ENCODE results near the gene ZNF70. TPM values are rescaled to one million over a fixed set of nuclear protein-coding genes. Genes with fewer than 3 reads are reported as not detected.

ZNF70 gene
- polyA plus RNA-seq, 4 donors, result 5.6 to 8.1 (median 7.3) TPM

DNA sequence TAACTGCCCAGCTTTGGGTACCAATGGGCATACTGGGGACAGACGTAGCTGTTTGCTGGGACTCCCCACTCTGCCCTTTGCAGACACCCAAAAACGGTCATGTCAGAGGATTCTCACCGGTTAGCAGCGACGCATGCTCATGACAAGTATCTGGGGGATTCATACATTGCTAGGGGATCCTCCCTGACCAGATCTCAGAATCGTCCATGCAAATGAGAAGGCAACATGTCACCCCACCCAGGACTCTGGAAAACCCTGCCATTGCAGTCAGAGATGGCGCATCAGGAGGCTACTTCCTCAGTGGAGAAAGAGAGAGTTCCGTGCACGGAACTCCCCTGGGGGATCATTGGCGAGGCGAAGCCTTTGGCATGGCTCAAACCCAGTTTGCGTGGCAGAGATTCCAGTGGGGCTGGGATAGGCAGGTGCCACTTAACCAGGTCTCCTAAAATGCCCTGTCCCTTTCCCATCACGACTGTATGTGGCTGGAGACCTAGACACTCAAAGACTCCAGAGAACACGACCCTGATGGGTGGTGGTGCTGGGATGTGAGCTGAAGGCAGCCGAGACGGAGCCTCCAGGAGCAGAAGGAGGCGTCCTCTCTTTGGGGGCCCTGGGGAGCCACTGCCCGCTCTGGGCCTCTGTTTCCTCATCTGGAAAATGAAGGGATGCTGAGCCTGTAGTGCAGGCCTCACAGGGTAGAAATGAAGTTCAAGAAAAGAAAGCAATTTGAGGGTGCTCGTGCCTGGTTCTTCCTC lies 55.2 kb downstream of the ZNF70 start:
- DNase-seq (ENCODE audit: low read depth in 4 of 4, low spot score in 3 of 4), result no peak

DNA sequence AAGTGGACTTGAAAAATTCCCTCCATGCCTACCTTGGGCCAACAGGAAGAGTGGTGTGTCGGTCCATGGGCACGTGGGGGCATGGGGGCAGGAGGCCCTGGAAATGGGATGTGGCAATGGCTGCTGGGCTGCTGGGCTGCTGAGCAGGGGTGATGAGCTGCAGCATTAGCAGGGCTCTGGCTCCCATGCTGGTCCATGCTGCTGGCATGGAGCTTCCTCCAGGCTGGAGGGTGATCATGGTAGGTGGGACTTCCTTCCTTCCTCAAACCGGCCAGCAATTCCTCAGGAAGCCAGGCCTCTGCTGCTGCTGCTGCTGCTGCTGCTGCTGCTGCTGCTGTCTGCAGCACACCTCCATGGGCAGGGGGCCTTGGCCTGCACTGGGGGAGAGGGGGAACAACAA lies 55.8 kb downstream of the ZNF70 start:
- no peak for DNase-seq (ENCODE audit: low read depth in 4 of 4, low spot score in 3 of 4)

DNA sequence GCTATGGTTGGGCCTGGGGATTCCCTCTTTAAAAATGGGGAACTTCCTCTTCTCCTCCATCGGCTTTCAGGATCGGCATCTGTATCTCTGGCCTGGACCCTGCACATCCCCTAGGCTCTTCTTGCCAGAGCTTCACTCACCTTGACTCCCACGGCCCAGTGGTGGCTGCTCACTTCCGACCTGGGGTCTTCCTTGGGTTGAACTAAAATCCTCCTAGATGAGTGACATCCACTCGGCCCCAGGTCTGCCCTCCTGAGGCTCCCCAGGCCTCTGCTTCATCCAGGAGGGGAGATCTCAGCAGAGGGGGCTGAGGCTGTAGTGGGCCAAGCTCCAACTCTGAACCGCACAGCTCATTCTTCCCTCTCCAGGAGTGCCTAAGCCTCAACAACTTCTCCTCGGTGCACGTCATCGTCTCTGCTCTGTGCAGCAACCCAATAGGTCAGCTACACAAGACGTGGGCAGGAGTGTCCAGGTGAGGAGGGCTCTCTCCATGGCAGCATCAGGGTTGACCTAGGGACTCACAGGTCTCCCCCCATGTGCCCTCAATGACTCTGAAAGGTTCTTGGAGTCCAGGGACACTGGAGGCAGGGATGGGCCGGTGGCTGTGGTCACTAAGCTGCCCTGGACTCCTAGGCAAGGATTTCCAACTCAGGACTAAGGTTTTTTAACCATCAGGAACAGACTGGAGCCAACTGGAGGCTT lies 56.8 kb downstream of the ZNF70 start:
- DNase-seq (ENCODE audit: low read depth in 4 of 4, low spot score in 3 of 4), result no peak

DNA sequence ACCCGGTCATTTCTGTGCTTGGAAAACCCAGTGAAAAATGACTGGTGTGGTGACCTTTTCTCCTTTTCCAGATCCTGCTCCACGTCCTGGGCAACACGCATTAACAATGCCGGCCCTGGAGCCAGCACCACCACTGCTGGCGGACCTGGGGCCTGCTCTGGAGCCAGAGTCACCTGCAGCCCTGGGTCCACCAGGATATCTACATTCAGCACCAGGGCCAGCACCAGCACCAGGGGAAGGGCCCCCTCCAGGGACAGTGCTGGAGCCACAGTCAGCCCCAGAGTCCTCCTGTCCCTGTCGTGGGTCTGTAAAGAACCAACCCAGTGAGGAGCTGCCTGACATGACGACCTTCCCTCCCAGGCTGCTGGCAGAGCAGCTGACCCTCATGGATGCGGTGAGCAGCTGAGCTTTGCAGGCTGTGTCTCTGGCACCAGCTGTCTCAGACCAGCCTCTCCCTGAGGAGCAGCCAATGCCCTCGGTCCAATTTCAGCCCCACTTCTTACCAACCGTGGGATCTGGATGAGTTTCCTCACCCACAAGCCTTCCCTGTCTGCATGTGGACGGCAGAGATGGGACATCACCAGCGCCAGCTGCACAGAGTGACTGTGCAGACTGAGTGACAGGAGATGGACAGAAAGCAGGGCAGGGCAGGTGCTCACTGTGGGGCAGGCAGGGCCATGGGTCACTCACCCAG lies 58.2 kb downstream of the ZNF70 start:
- no peak for DNase-seq (ENCODE audit: low read depth in 4 of 4, low spot score in 3 of 4)

DNA sequence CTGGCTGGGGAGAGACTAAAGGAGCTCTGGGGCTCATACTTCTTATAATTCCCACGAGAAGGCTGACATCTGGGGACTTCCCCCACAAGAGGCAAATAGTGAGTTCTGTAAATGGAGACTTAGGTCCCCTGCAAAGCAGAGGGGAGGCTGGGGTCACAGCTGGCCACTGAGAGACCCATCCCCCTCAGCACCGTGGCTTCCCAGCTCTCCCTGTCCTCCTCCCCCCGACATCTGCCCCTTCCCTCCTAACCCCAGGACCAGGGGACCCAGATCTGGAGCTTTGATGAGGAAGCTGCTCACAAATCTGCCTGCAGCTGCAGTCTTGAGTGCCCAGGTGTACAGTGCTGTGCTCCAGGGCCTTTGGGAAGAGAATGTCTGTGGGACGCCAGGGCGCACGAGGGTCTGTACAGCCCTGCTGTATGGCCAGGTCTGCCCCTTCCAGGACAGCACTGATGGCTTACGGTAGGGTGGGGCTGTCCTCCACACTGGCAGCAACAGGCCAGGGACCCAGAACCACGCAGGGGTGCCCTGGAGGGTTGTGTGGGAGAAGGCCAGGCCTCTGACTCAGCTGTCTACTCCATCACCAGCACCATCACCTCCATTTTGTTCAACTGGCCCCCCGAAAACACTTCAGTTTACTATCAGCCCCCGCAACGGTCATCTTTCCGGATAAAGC lies 59.0 kb downstream of the ZNF70 start:
- no peak for DNase-seq (ENCODE audit: low read depth in 4 of 4, low spot score in 3 of 4)

DNA sequence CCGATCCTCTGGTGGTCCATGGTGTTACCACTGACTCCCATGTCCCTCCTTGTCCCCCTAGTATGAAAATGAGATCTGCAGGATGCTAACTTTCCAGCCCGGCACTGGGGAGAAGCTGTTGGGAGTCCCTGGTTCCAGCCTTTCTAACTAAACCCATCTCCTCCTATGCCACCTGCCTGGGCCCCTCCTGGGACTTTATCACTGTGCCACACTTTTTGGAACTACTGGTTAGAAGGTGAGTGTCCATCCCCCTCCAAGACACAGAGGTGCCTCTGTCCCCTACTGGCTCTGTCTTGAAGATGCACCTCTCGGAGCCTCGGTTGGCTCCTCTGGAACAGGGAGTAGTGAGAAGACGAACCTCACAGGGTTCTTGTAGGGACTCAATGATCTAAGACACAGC lies 60.2 kb downstream of the ZNF70 start, which contains the start of gene RGL4:
Gene RGL4 (plus strand): TSS at position 301 of the 400 bp plus-strand sequence. CDS start 1,018 bp downstream, outside the sequence.
- no peak for DNase-seq (ENCODE audit: low read depth in 4 of 4, low spot score in 3 of 4)

DNA sequence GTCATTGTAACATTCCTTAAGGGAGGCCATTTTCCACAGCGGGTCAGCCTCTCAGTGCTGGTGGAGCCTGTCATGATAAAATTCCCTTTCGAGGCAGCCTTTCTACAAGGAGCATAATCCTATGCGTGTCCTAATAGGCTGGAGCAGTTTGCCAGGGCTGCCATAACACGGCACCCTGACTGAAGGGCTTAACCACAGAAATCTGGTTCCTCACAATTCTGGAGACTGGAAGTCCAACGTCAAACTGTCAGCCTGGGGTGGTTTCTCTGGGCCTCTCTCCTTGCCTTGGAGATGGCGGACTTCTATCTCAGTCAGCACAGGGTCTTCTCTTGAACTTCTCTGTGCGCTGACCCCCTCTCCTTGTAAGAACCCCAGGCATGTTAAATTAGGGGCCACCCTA lies 61.5 kb downstream of the ZNF70 start:
- no peak for DNase-seq (ENCODE audit: low read depth in 4 of 4, low spot score in 3 of 4)

Other genes with a start within 250 kb of the ZNF70 start
- gene IGLL1, start 170.8 kb downstream of the ZNF70 start, polyA plus RNA-seq (ENCODE audit: insufficient read length in 4 of 4), result 1 to 10 TPM in 2 of 4 donors, under 1 TPM in 2; 0.39 to 1.6 (median 1.0) TPM
- gene DRICH1, start 118.8 kb downstream of the ZNF70 start, polyA plus RNA-seq (ENCODE audit: insufficient read length in 4 of 4), result 1 to 10 TPM in 3 of 4 donors, under 1 TPM in 1; 0.75 to 3.7 (median 2.0) TPM
- gene RGL4, start 60.1 kb downstream of the ZNF70 start, polyA plus RNA-seq (ENCODE audit: insufficient read length in 4 of 4), result 1 to 10 TPM; 1.8 to 4.7 (median 2.6) TPM
- gene VPREB3, start 3.3 kb upstream of the ZNF70 start, polyA plus RNA-seq (ENCODE audit: insufficient read length in 4 of 4), result under 1 TPM; 0.56 to 0.89 (median 0.73) TPM
- 1 to 10 TPM; 1.9 to 3.1 (median 2.7) TPM for gene C22orf15, start 11.9 kb upstream of the ZNF70 start, polyA plus RNA-seq (ENCODE audit: insufficient read length in 4 of 4)
- 100 to 1,000 TPM in 1 of 4 donors, 10 to 100 TPM in 3; 15.5 to 114 (median 69.2) TPM for gene CHCHD10, start 16.9 kb upstream of the ZNF70 start, polyA plus RNA-seq (ENCODE audit: insufficient read length in 4 of 4)
- gene MMP11, start 21.7 kb upstream of the ZNF70 start, polyA plus RNA-seq (ENCODE audit: insufficient read length in 4 of 4), result 10 to 100 TPM; 15.2 to 80.6 (median 16.8) TPM
- 100 to 1,000 TPM; 162 to 205 (median 186) TPM for gene SMARCB1, start 35.9 kb upstream of the ZNF70 start, polyA plus RNA-seq (ENCODE audit: insufficient read length in 4 of 4)
- 1 to 10 TPM; 3.0 to 5.2 (median 4.7) TPM for gene DERL3, start 87.9 kb upstream of the ZNF70 start, polyA plus RNA-seq (ENCODE audit: insufficient read length in 4 of 4)
- gene SLC2A11, start 106.8 kb upstream of the ZNF70 start, polyA plus RNA-seq (ENCODE audit: insufficient read length in 4 of 4), result 10 to 100 TPM; 13.8 to 51.6 (median 28.8) TPM
- 100 to 1,000 TPM; 137 to 326 (median 165) TPM for gene MIF, start 143.3 kb upstream of the ZNF70 start, polyA plus RNA-seq (ENCODE audit: insufficient read length in 4 of 4)
- gene GSTT2B, start 210.1 kb upstream of the ZNF70 start, polyA plus RNA-seq (ENCODE audit: insufficient read length in 4 of 4), result 10 to 100 TPM in 2 of 4 donors, 1 to 10 TPM in 2; 4.7 to 27.6 (median 10.8) TPM
- 1 to 10 TPM; 3.9 to 8.7 (median 6.9) TPM for gene DDTL, start 215.8 kb upstream of the ZNF70 start, polyA plus RNA-seq (ENCODE audit: insufficient read length in 4 of 4)
- 10 to 100 TPM; 34.8 to 80.2 (median 66.9) TPM for gene DDT, start 223.3 kb upstream of the ZNF70 start, polyA plus RNA-seq (ENCODE audit: insufficient read length in 4 of 4)
- gene GSTT2, start 229.0 kb upstream of the ZNF70 start, polyA plus RNA-seq (ENCODE audit: insufficient read length in 4 of 4), result 1 to 10 TPM in 2 of 4 donors, under 1 TPM in 1, not detected in 1; 0.39 to 3.2 (median 1.2) TPM

All from left renal pelvis (tissue), 4 donors.